AG09309 (cell line): ENCODE data around the gene TBC1D32.
"Not testable (repeated sequence)": the region's sequence is repeated elsewhere in the genome, so short reads cannot be mapped to it uniquely, and the experiment has no call there.

Experiments
- DNase-seq: peaks from one replicate; pipeline ENCODE4 v3.0.0-alpha.2; 2010; ENCODE audit warnings: low read depth
- H3K4me3 ChIP-seq: 2 replicates; pipeline ENCODE4 v1.5.1; 2011; ENCODE audit warnings: mild to moderate bottlenecking, low read depth, low read length, moderate library complexity; ENCODE audit not compliant: control insufficient read depth
- CTCF ChIP-seq: IDR thresholded peaks from 2 replicates; pipeline ENCODE4 v1.5.1; 2011; ENCODE audit warnings: mild to moderate bottlenecking, low read depth, low read length, inconsistent platforms; ENCODE audit not compliant: insufficient read depth, control insufficient read depth; ENCODE audit errors: missing control alignments

TBC1D32 gene

GRCh38 chr6:121333196-121333595 lies 1.1 kb downstream of the TBC1D32 start:
- no peak for DNase-seq
- no peak for TF ChIP-seq CTCF
- no peak overlapping the region for H3K4me3 ChIP-seq

GRCh38 chr6:121330516-121330915 lies 3.8 kb downstream of the TBC1D32 start:
- no peak for TF ChIP-seq CTCF
- no peak overlapping the region for H3K4me3 ChIP-seq
- DNase-seq, result no peak

- TF ChIP-seq CTCF, result no peak
- no peak overlapping the region for H3K4me3 ChIP-seq
- DNase-seq, result no peak
Measured at GRCh38 chr6:121321282-121321681, 13.0 kb downstream of the TBC1D32 start.

- no peak overlapping the region for H3K4me3 ChIP-seq
- no peak for TF ChIP-seq CTCF
- DNase-seq, result no peak
Measured at GRCh38 chr6:121319603-121320002, 14.7 kb downstream of the TBC1D32 start.

GRCh38 chr6:121319112-121319553 lies 15.1 kb downstream of the TBC1D32 start:
- TF ChIP-seq CTCF, result peak; percentile 49
- DNase-seq, result no peak
- no peak overlapping the region for H3K4me3 ChIP-seq

GRCh38 chr6:121314381-121315112 lies 19.7 kb downstream of the TBC1D32 start:
- H3K4me3 ChIP-seq, result no peak overlapping the region
- no peak for TF ChIP-seq CTCF
- no peak for DNase-seq

- not testable (repeated sequence) for H3K4me3 ChIP-seq, DNase-seq
Measured at GRCh38 chr6:121311814-121312213, 22.5 kb downstream of the TBC1D32 start.
